A549 (cell line): Measurements from ENCODE around the gene VGLL3. TPM values are rescaled to one million over a fixed set of nuclear protein-coding genes. Genes with fewer than 3 reads are reported as not detected.

Source experiments
- ATAC-seq, 2 experiments: fragments of 200-7000 bp in 1 of 2; fragments of >200 bp in 1 of 2; cut with Nextera tagmentation in 1 of 2; cut with Tn5 transposase in 1 of 2; 3 replicates each; pipeline versions ENCODE4 v1.8.0 to v1.9.1; 2018 to 2020; ENCODE audit warnings: mild to moderate bottlenecking in 1 of 2, moderate library complexity in 1 of 2
- CTCF ChIA-PET: fragments of 300-600 bp; sonication (Branson Sonifier 250); formaldehyde crosslinking; extraction: SDS; loops from one replicate; lab custom pipeline; 2021; ENCODE audit warnings: antibody characterized with exemption, inconsistent platforms; lab: Yijun Ruan, JAX
- POLR2A ChIA-PET: fragments of 350-600 bp; formaldehyde crosslinking; extraction: SDS; loops from one replicate; lab custom pipeline; 2021; ENCODE audit warnings: antibody characterized with exemption, inconsistent platforms; lab: Yijun Ruan, JAX
- DNase-seq, 2 experiments: peaks; one replicate each; pipeline versions ENCODE4 v3.0.0 to v3.0.0-alpha.2; 2011 to 2016; ENCODE audit warnings: low read depth in 1 of 2, low spot score in 1 of 2
- FAIRE-seq: peaks from 2 replicates; lab custom pipeline; 2011; peaks lifted over from hg19 to GRCh38; lab: Jason Lieb, UNC
- H3K27ac ChIP-seq, 2 experiments: fragments of >200 bp; sonication (Bioruptor Twin); formaldehyde crosslinking; 3 replicates each; pipeline ENCODE4 v1.5.1; 2016 to 2017
- H3K4me1 ChIP-seq: fragments of >200 bp; sonication (Bioruptor Twin); formaldehyde crosslinking; 3 replicates; pipeline ENCODE4 v1.6.1; 2016
- H3K4me2 ChIP-seq: fragments of >200 bp; sonication (Bioruptor Twin); formaldehyde crosslinking; 3 replicates; pipeline ENCODE4 v1.6.1; 2016
- H3K4me3 ChIP-seq: fragments of >200 bp; sonication (Bioruptor Twin); formaldehyde crosslinking; 3 replicates; pipeline ENCODE4 v1.5.1; 2016
- H3K9me3 ChIP-seq: fragments of >200 bp; sonication (Bioruptor Twin); formaldehyde crosslinking; 3 replicates; pipeline ENCODE4 v1.6.1; 2016
- CHD4 ChIP-seq: fragments of 200-600 bp; sonication (generic); IDR thresholded peaks from 2 replicates; pipeline ENCODE4 v1.6.1; 2016; ENCODE audit warnings: antibody characterized with exemption, mild to moderate bottlenecking, borderline replicate concordance
- CTCF ChIP-seq: fragments of >200 bp; sonication (Bioruptor Twin); formaldehyde crosslinking; IDR thresholded peaks from 3 replicates; pipeline ENCODE4 v1.5.1; 2016
- ESRRA ChIP-seq: fragments of 150-350 bp; IDR thresholded peaks from 2 replicates; pipeline ENCODE4 v1.6.1; 2014; ENCODE audit warnings: mild to moderate bottlenecking, low read length, borderline replicate concordance
- FOSB ChIP-seq: fragments of 250-450 bp; sonication (Bioruptor Pico); IDR thresholded peaks from 2 replicates; pipeline ENCODE4 v1.5.0; 2020; ENCODE audit warnings: mild to moderate bottlenecking, moderate library complexity
- HES2 ChIP-seq: fragments of >200 bp; sonication (Bioruptor Twin); formaldehyde crosslinking; IDR thresholded peaks from 2 replicates; pipeline ENCODE4 v1.6.1; 2016
- HMGXB4 ChIP-seq: fragments of 250-450 bp; sonication (Bioruptor Pico); IDR thresholded peaks from 2 replicates; pipeline ENCODE4 v1.5.0; 2021; ENCODE audit warnings: mild to moderate bottlenecking, moderate library complexity, borderline replicate concordance
- HOXA7 ChIP-seq: fragments of 250-450 bp; sonication (Bioruptor Pico); IDR thresholded peaks from 2 replicates; pipeline ENCODE4 v1.5.0; 2020; ENCODE audit warnings: mild to moderate bottlenecking, moderate library complexity
- KDM5A ChIP-seq: fragments of 200-600 bp; sonication (generic); IDR thresholded peaks from 2 replicates; pipeline ENCODE4 v1.6.1; 2016; ENCODE audit warnings: antibody characterized with exemption, mild to moderate bottlenecking
- MAX ChIP-seq: IDR thresholded peaks from 2 replicates; pipeline ENCODE4 v1.6.1; 2012
- MAZ ChIP-seq: fragments of 150-350 bp; IDR thresholded peaks from 2 replicates; pipeline ENCODE4 v1.6.1; 2014; ENCODE audit warnings: antibody characterized with exemption, low read depth, low read length, borderline replicate concordance
- MYC ChIP-seq: IDR thresholded peaks from 2 replicates; pipeline ENCODE4 v1.6.1; 2012; ENCODE audit warnings: mild to moderate bottlenecking, inconsistent platforms, low read length, improper control_type of control experiment, borderline replicate concordance
- NPAS2 ChIP-seq: fragments of 250-450 bp; sonication (Bioruptor Pico); IDR thresholded peaks from 2 replicates; pipeline ENCODE4 v1.8.0; 2022; ENCODE audit warnings: mild to moderate bottlenecking, moderate library complexity, borderline replicate concordance
- NR3C1 ChIP-seq: fragments of >200 bp; sonication (Bioruptor Twin); formaldehyde crosslinking; IDR thresholded peaks from 3 replicates; pipeline ENCODE4 v1.6.1; 2017
- PHF8 ChIP-seq: fragments of 200-600 bp; sonication (generic); IDR thresholded peaks from 2 replicates; pipeline ENCODE4 v1.6.1; 2016; ENCODE audit warnings: low read depth, mild to moderate bottlenecking, antibody characterized with exemption, moderate library complexity, borderline replicate concordance
- POLR2A ChIP-seq: IDR thresholded peaks from 2 replicates; pipeline ENCODE4 v1.6.1; 2012; ENCODE audit warnings: mild to moderate bottlenecking, low read length
- POLR2AphosphoS2 ChIP-seq: conservative IDR thresholded peaks from 2 replicates; pipeline ENCODE4 v1.6.1; 2012; ENCODE audit warnings: low read length, improper control_type of control experiment, inconsistent platforms
- RAD21 ChIP-seq, 2 experiments: fragments of >200 bp in 1 of 2; sonication (Bioruptor Twin) in 1 of 2; formaldehyde crosslinking in 1 of 2; IDR thresholded peaks in 1 of 2; conservative IDR thresholded peaks in 1 of 2; 2 replicates in 1 of 2; 3 replicates in 1 of 2; pipeline ENCODE4 v1.6.1; 2012 to 2018; ENCODE audit warnings: inconsistent platforms in 1 of 2
- SMC3 ChIP-seq: fragments of >200 bp; sonication (Bioruptor Twin); formaldehyde crosslinking; IDR thresholded peaks from 3 replicates; pipeline ENCODE4 v1.6.1; 2018; ENCODE audit warnings: inconsistent platforms
- TFCP2L1 ChIP-seq: fragments of 250-450 bp; sonication (Bioruptor Pico); IDR thresholded peaks from 2 replicates; pipeline ENCODE4 v1.5.0; 2021; ENCODE audit warnings: mild to moderate bottlenecking
- TP53 ChIP-seq: fragments of 250-450 bp; sonication (Bioruptor Pico); IDR thresholded peaks from 2 replicates; pipeline ENCODE4 v1.5.0; 2021; ENCODE audit warnings: mild to moderate bottlenecking, moderate library complexity
- ZC3H11A ChIP-seq: fragments of 450-650 bp; IDR thresholded peaks from 2 replicates; pipeline ENCODE4 v1.6.1; 2014; ENCODE audit warnings: antibody characterized with exemption, mild to moderate bottlenecking
- ZFP36 ChIP-seq: fragments of 450-650 bp; IDR thresholded peaks from 2 replicates; pipeline ENCODE4 v1.6.1; 2014; ENCODE audit warnings: borderline replicate concordance; ENCODE audit not compliant: partially characterized antibody
- ZNF302 ChIP-seq: fragments of 250-450 bp; sonication (Bioruptor Pico); IDR thresholded peaks from 2 replicates; pipeline ENCODE4 v1.9.0; 2021; ENCODE audit warnings: inconsistent platforms, mild to moderate bottlenecking, moderate library complexity
- WGBS: methylation state at CpG from one replicate; pipeline ENCODE4 v1.1.6; 2017; ENCODE audit errors: missing lambda C conversion rate; 5-methylcytosine and 5-hydroxymethylcytosine counted together
- polyA plus RNA-seq, 4 experiments: library from polyadenylated mRNA; depleted of rRNA in 3 of 4; stranded (reverse); fragments of >200 nt; fragmentation: RNase III in 1 of 4; extraction: RNeasy Plus Mini Kit Qiagen cat#74134 plus additional on column Dnase treatment in 1 of 4; gene quantifications; 2 replicates in 3 of 4; 3 replicates in 1 of 4; pipeline ENCODE4 v1.2.3, GENCODE V29; 2011 to 2017
- TF ChIP-seq, protein P1 (sequence below): fragments of 200-600 bp; sonication (generic); IDR thresholded peaks from 2 replicates; pipeline ENCODE4 v1.6.1; 2016; ENCODE audit warnings: antibody characterized with exemption, mild to moderate bottlenecking, moderate library complexity

VGLL3 gene
- polyA plus RNA-seq, 2 of the 4 experiments (the other 2 are of a cell fraction): 4.3 to 13.0 TPM

DNA sequence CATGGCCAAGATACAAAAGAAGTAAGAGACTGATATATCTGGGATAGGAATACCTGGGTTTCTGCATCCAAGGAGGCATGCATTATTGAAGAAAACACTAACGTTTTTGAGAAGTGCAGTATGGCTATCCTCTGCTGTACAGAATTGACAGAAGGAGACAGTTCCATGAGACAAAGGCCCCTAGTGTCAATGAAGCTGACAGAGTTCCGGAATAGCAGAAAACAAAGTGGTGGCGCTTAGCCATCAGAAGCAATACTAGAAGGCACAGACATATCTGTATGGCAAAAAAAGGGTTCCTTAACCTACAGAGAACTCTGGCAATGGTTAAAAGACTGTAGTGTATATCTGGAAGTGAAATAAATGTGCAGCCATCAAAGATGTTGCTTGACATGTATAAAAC lies 77.8 kb downstream of the VGLL3 start:
- DNase-seq (no peak), FAIRE-seq (no peak)
- Histone ChIP-seq H3K27ac (no peak overlapping the region), H3K4me3 (no peak overlapping the region), H3K4me1 (no peaks in the 10 kb centered on the region), H3K9me3 (no peaks in the 10 kb centered on the region), H3K4me2 (no peak overlapping the region)
- CTCF ChIA-PET: no interaction called here
- POLR2A ChIA-PET: no interaction called here
- TF ChIP-seq MAX: no peak
- TF ChIP-seq CHD4: no peak
- TF ChIP-seq FOSB (CRISPR knock-in tag): no peak
- no peak for TF ChIP-seq TFCP2L1 (CRISPR knock-in tag)
- TF ChIP-seq NR3C1: no peak
- no peak for TF ChIP-seq NPAS2
- no peak for TF ChIP-seq ZNF302 (CRISPR knock-in tag)
- TF ChIP-seq KDM5A: no peak
- TF ChIP-seq, all 56 proteins: peak for 0
- ATAC-seq: no peak
- WGBS: 63% methylated on average over 3 of the region's 3 CpGs

GRCh38 chr3:86895202-86895601 lies 95.7 kb downstream of the VGLL3 start:
- Histone ChIP-seq H3K4me2 (no peak overlapping the region), H3K4me3 (no peak overlapping the region), H3K4me1 (no peaks in the 10 kb centered on the region), H3K27ac (no peak overlapping the region), H3K9me3 (no peaks in the 10 kb centered on the region)
- ChIA-PET POLR2A (no interaction called here), CTCF (no interaction called here)
- 79% methylated on average over 1 of the region's 1 CpG for WGBS
- DNase-seq (no peak), ATAC-seq (no peak), FAIRE-seq (no peak)
- TF ChIP-seq POLR2AphosphoS2 (no peak), MYC (no peak), HES2 (no peak), ZFP36 (no peak), RAD21 (conservative IDR thresholded peaks at IDR 0.05 in 1 of 2, IDR thresholded peaks at IDR 0.05 in 1 of 2) (no peak), MAZ (no peak), PHF8 (no peak), ESRRA (no peak), HMGXB4 (no peak), NR3C1 (no peak), POLR2A (no peak), NPAS2 (no peak), FOSB (CRISPR knock-in tag) (no peak), CTCF (no peak), SMC3 (no peak), TFCP2L1 (CRISPR knock-in tag) (no peak), TP53 (no peak), HOXA7 (no peak), ZC3H11A (no peak)
- TF ChIP-seq, protein P1, sequence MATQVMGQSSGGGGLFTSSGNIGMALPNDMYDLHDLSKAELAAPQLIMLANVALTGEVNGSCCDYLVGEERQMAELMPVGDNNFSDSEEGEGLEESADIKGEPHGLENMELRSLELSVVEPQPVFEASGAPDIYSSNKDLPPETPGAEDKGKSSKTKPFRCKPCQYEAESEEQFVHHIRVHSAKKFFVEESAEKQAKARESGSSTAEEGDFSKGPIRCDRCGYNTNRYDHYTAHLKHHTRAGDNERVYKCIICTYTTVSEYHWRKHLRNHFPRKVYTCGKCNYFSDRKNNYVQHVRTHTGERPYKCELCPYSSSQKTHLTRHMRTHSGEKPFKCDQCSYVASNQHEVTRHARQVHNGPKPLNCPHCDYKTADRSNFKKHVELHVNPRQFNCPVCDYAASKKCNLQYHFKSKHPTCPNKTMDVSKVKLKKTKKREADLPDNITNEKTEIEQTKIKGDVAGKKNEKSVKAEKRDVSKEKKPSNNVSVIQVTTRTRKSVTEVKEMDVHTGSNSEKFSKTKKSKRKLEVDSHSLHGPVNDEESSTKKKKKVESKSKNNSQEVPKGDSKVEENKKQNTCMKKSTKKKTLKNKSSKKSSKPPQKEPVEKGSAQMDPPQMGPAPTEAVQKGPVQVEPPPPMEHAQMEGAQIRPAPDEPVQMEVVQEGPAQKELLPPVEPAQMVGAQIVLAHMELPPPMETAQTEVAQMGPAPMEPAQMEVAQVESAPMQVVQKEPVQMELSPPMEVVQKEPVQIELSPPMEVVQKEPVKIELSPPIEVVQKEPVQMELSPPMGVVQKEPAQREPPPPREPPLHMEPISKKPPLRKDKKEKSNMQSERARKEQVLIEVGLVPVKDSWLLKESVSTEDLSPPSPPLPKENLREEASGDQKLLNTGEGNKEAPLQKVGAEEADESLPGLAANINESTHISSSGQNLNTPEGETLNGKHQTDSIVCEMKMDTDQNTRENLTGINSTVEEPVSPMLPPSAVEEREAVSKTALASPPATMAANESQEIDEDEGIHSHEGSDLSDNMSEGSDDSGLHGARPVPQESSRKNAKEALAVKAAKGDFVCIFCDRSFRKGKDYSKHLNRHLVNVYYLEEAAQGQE: no peak
